Urinary bladder (tissue), 4 donors: Measurements from ENCODE around the gene SOD3. TPM values are rescaled to one million over a fixed set of nuclear protein-coding genes. Genes with fewer than 3 reads are reported as not detected.

Source experiments
- DNase-seq: peaks from one replicate; pipeline ENCODE4 v3.0.0-alpha.2; 2015; ENCODE audit errors: extremely low spot score
- H3K27ac ChIP-seq: one replicate; pipeline ENCODE4 v1.5.1; 2013; ENCODE audit warnings: low read depth, mild to moderate bottlenecking, moderate library complexity
- H3K36me3 ChIP-seq: one replicate; pipeline ENCODE4 v1.6.1; 2013; ENCODE audit warnings: mild to moderate bottlenecking, moderate library complexity; ENCODE audit not compliant: insufficient read depth
- H3K4me1 ChIP-seq: one replicate; pipeline ENCODE4 v1.6.1; 2013; ENCODE audit warnings: mild to moderate bottlenecking, moderate library complexity; ENCODE audit not compliant: insufficient read depth
- H3K4me3 ChIP-seq: one replicate; pipeline ENCODE4 v1.5.1; 2013; ENCODE audit warnings: low read depth, low read length
- WGBS: extraction: QIAGEN DNeasy Blood & Tissue Kit; methylation state at CpG from one replicate; pipeline ENCODE4 v1.1.7; 2013; 5-methylcytosine and 5-hydroxymethylcytosine counted together
- polyA plus RNA-seq: library from polyadenylated mRNA; stranded (reverse); fragments of 200-250 nt; gene quantifications from one replicate; pipeline ENCODE4 v1.2.3, GENCODE V29; 2013
- small RNA-seq: library from RNA; depleted of rRNA; stranded (forward); fragments of <200 nt; gene quantifications from one replicate; pipeline ENCODE3, GENCODE V24; 2014
- total RNA-seq: library from RNA; depleted of rRNA; stranded (reverse); fragments of >200 nt; gene quantifications from one replicate; pipeline ENCODE4 v1.2.3, GENCODE V29; 2014
- donor health status: healthy with polysubstance abuse.
- donor health status: healthy.

Gene SOD3
- total and polyA plus RNA-seq, 2 donors: 27.1 to 247 TPM

- H3K4me1 ChIP-seq: no peaks in the 10 kb centered on the region
- no peaks in the 10 kb centered on the region for H3K36me3 ChIP-seq
- H3K27ac ChIP-seq: no peak overlapping the region
- no peak for DNase-seq
- H3K4me3 ChIP-seq: no peak overlapping the region
- WGBS: 53% methylated on average over 2 of the region's 2 CpGs
Observed at GRCh38 chr4:24849756-24850155, 54.4 kb downstream of the SOD3 start.

Small RNA genes within 50 kb of the gene (small RNA-seq; reads per million reads assigned to genes)
- not detected for gene AC006390.1

Other genes with a start within 250 kb of the SOD3 start
- gene DHX15, start 211.0 kb upstream of the SOD3 start, total RNA-seq: 300 TPM
- gene DHX15, start 211.0 kb upstream of the SOD3 start, polyA plus RNA-seq: 58.5 TPM
- 17.4 TPM for gene CCDC149, start 117.5 kb downstream of the SOD3 start, total RNA-seq
- 10.1 TPM for gene CCDC149, start 117.5 kb downstream of the SOD3 start, polyA plus RNA-seq
- gene LGI2, start 235.4 kb downstream of the SOD3 start, total RNA-seq: 4.8 TPM
- gene LGI2, start 235.4 kb downstream of the SOD3 start, polyA plus RNA-seq: 0.79 TPM